ENCODE results near the gene SNTA1. TPM values are rescaled to one million over a fixed set of nuclear protein-coding genes. Genes with fewer than 3 reads are reported as not detected.

The SNTA1 gene
- total and polyA plus RNA-seq, 9 of the 15 experiments (the other 6 are each of a cell fraction or from before 2014, with no cell fraction given), result 1.2 to 40.8 (median 20.3) TPM

- TF ChIP-seq E2F5 (CRISPR knock-in tag; IDR thresholded peaks at IDR 0.05) (no peak), XRCC3 (IDR thresholded peaks at IDR 0.05) (no peak), ZBTB8A (IDR thresholded peaks at IDR 0.05; ENCODE audit: partially characterized antibody) (no peak), NFXL1 (CRISPR knock-in tag; IDR thresholded peaks at IDR 0.05) (no peak), E2F4 (CRISPR knock-in tag; IDR thresholded peaks at IDR 0.05; ENCODE audit: low read depth) (no peak; the same call in 1 of the 2 replicates), NCOA4 (IDR thresholded peaks at IDR 0.05; ENCODE audit: partially characterized antibody) (no peak), PHF21A (IDR thresholded peaks at IDR 0.05; ENCODE audit: borderline replicate concordance, low read depth) (no peak), PPARD (CRISPR knock-in tag; IDR thresholded peaks at IDR 0.05) (no peak), ZNF707 (CRISPR knock-in tag; conservative IDR thresholded peaks at IDR 0.05) (no peak), ETV5 (CRISPR knock-in tag; IDR thresholded peaks at IDR 0.05; ENCODE audit: low read depth) (no peak), PKNOX1 (IDR thresholded peaks at IDR 0.05) (peak; percentile 82), ZNF212 (CRISPR knock-in tag; IDR thresholded peaks at IDR 0.05) (no peak), ZNF146 (CRISPR knock-in tag; IDR thresholded peaks at IDR 0.05; ENCODE audit: unreplicated experiment) (no peak), ZZZ3 (IDR thresholded peaks at IDR 0.05) (no peak), CHD7 (IDR thresholded peaks at IDR 0.05; ENCODE audit: low read depth, low read length) (no peak)
Observed at GRCh38 chr20:33489495-33490022, 46.0 kb upstream of the SNTA1 start (continued).
